HG02571 (cell line): ENCODE results near the gene ZFP42.
"Not testable (repeated sequence)": the region's sequence is repeated elsewhere in the genome, so short reads cannot be mapped to it uniquely, and the experiment has no call there.

Source experiments
- ATAC-seq: cut with Tn5 transposase; IDR thresholded peaks from one replicate; pipeline ENCODE4 v1.9.1; 2021; ENCODE audit warnings: mild to moderate bottlenecking, moderate library complexity; ENCODE audit not compliant: unreplicated experiment

The ZFP42 gene

DNA sequence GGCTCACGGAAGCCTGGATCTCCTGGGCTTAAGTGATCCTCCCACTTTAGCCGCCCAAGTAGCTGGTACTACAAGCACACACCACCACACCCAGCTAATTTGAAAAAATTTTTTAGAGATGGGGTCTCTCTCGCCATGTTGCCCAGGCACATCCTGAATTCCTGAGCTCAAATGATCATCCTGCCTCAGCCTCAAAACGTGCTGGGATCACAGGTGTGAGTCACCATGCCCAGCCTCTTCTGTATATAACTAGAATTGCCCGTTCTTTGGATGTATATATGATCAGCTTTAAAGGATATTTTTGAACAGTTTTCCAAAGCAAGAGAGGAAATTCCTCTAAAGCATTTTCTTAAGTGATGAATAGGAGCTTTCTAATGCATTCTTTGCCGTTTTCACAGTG lies 22.7 kb downstream of the ZFP42 start:
- no peak for ATAC-seq

DNA sequence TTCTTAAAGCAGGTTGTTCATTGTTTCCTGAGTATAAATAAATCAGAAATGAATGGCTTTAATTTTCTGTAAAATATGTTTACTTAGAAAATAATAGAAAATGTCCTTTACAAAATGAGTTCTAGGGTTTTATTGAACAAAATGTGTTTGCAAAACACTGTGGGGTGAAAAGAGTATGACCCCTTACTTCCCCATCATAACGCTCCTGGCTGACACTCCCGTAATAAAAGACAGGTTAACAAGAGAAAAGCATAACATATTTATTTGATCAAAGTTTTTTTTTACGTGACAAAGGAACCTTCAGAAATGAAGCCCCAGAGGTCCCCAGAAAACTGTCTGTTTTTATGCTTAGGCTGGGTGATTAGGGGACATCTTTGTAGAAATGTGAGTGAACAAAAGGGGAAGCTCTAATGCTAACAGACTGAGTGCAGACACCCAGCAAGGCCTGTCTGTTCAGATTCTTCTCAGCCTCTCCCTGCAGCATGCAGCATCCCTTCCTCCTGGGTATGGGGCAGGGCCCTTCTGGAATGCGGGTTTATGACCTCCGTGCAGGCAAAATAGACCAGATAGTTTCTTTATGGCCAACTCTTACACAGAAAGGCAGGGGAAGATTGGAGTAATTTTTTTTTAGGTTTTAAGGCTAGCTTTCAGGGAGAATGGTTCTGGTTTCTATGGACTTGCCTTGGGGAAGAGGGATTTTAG lies 26.1 kb downstream of the ZFP42 start:
- ATAC-seq = no peak

DNA sequence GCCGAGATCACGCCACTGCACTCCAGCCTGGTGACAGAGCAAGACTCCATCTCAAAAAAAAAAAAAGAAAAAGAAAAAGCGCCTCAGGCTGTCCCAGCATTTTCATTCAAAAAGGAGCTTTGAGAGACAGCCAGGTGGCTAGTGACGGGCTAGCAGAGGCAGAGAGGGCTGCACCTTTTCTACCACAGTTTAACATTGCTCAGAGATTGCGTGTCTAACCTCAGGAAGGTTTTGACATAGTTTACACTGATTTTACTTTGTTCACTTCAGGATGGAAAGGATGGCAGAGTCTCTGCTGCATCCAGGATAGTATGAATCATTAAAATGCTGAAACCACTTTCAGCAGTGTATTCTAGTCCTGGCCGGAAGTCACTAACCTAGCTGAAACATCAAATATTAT lies 28.1 kb downstream of the ZFP42 start:
- ATAC-seq = no peak

DNA sequence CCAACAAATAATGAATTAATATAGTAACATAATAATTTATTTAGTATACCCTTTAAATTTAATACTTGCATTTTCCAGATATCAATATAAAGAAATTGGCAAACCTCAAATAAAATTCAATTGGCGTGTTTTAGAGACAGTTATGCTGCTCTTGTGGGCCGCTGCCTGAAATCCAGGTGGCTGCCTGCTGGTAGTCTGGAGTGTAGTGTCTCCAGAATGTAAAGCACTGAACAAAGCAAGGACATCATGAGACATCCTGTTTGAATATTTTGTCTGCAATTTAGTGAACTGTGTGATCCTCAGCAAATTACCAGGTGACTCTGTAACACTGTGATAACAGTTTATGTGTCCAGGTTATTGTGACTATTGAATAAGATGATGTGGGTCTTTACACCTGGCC lies 29.9 kb downstream of the ZFP42 start:
- ATAC-seq = no peak

DNA sequence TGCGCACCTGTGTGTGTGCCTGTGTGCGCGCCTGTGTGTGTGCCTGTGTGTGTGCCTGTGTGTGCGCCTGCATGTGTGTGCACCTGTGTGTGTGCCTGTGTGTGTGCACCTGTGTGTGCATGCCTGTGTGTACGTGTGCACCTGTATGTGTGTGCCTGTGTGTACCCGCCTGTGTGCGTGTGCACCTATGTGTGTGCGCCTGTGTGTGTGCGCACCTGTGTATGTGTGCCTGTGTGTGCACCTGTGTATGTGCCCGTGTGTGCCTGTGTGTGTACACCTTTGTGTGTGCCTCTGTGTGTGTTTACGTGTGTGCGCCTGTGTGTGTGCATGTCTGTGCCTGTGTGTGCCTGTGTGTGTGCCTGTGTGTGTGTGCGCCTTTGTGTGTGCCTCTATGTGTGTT lies 33.5 kb downstream of the ZFP42 start:
- no peak for ATAC-seq

DNA sequence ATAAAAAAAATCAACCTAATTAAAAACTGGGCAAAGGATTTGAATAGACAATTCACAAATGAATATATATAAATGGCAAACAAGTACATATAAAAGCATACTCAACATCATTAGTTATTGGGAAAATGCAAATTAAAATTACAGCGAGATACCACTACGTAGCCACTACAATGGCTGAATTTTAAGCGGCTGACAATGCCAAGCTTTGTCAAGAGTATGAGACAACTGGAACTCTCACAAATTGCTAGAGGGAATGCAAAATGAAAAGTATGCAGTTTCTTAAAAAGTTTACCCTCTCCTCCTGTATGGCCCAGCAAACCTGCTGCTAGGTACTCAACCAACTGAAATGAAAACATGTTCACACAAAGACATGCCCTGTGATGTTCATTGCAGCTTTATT lies 34.8 kb downstream of the ZFP42 start:
- ATAC-seq = no peak

DNA sequence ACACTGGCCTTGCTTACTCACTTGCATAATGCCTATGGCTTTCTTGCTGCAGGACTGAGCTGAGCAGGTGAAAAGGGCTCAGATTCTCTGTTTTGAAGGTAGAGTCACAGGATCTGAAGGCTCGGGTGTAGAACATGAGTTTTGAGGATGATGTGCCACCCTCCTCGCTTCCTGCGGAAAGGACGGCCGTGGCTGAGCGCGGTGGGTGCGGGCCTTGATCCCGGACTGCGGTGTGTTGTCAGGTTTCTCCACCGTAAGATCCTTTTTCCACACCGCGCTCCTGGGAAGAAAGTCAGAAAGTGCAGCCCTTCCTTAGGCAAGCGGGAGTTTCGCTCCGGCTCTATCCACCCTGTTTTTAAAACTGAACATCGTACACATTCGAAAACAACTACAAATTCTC lies 36.2 kb downstream of the ZFP42 start:
- ATAC-seq = no peak

DNA sequence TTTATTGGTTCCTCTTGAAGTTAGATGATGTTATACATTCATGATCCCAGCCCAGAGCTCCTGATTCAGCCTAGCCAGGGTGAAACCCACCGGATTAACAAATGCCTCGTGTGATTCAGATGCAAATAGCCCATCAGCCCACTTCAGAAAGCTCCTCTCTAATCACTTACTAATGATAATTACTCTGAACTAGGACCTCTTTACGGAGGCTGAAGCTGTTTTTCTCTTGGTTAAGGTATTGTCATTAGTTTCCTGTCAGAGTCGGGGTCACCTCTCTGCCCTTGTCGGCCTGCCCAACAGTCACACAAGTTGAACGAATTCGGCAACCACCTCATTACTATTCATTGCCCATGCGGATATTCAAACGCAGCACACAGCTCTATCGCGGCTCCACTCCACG lies 36.6 kb downstream of the ZFP42 start:
- no peak for ATAC-seq

DNA sequence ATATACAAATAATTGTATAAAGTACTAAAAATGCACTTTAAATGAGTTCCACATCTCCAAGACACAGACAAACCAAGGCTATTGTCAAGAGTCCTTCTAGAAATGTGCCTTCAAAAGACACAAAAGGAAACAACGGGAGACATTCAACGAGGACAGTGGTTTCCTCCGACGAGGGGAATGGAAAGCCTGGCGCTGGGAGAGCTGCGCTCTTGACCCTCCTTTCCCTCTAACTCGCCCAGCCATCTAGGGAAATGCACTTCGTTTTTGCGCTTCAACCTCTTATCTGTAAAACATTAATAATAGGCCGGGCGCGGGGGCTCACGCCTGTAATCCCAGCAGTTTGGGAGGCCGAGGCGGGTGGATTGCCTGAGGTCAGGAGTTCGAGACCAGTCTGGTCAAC lies 37.0 kb downstream of the ZFP42 start:
- no peak for ATAC-seq

DNA sequence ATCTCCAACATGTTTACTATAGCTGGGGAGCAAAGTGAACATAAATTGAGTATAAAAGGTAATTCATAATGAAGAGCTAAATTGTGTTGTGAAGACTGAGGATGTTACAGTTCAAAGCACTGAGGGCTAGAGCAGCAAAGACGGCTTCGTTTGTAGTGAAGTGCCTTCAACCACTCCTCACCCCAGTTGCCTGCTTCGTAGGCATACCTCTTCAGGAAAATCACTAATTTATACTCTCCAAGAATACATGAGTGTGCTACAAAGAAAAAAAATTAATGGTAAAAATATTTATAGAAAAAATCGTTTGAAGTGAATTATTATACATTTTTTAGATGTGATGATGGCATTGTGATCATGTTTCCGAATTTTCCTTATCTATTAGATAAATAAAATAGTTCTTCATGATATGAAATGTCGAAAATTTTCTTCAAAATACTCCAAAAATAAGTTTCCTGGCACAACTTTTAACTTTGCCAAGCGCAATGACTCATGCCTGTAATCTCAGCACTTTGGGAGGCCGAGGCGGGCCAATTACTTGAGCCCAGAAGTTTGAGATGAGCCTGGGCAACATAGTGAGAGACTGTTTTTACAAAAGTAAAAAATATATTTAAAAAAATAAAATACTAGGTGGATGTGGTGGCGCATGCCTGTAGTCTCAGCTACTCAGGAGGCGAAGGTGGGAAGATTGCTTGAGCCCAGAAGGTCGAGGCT lies 41.6 kb downstream of the ZFP42 start:
- ATAC-seq = no peak

DNA sequence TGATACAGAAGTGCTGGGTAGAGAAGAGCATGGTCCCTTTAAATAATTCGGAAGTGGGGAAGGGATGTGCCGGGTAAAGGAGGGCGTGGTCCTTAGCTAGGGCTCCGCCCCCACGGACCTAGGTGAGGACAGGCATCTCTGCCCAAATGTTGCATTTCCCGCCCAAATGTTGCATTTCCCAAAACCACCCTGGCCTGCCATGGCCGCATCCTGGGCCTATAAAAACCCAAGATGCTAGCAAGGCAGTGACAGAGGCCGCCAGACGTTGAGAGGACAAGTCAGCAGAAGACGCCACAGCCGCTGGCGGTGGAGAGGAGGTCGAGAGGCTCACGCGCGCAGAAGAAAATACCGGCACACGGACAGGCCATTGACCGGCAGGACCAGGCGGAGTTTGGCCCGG lies 46.1 kb downstream of the ZFP42 start:
- ATAC-seq = no peak

DNA sequence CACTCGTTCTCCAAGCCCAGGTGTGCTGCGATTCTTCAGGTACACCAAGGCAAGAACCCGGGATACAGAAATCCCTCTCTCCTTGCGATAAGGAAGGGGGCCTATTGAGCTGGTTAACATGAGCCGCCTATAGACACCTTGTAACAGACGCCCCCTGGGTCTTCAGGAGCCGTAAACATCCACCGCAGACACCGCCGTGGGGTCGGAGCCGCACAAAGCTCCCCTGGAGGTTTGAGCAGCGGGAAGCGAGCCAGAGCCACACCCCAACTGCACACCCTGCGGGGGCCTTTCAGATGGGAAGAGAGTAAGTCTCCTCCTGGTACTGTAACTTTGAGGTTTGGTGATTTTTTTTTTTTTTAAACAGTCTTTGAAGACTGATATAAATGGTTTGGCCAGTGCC lies 46.6 kb downstream of the ZFP42 start:
- no peak for ATAC-seq

DNA sequence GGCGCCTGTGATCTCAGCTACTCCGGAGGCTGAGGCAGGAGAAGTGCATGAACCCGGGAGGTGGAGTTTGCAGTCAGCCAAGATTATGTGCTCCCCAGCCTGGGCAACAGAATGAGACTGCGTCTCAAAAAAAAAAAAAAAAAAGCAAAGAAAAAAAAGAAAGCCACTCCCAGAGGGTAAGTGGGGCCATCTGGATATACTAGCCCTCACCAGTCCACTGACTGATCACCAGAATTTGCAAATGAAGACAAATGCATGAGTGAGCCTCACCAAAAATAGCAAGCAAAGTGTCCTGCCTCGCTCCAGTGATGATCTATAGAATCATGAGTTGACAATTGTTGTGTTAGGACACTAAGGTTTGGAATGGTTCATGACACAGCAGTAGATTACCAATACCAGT lies 47.6 kb downstream of the ZFP42 start:
- no peak for ATAC-seq

DNA sequence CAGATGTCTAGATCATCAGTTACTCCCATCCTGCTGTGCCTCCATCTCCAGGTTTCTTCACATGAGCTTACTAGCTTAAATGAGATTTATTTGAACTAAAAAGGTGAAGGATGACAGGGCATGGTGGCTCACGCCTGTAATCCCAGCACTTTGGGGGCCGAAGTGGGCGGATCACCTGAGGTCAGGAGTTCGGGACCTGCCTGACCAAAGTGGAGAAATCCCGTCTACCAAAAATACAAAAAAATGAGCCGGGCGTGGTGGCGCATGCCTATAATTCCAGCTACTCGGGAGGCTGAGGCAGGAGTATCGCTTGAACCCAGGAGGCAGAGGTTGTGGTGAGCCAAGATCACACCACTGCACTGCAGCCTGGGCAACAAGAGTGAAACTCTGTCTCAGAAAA lies 49.9 kb downstream of the ZFP42 start:
- ATAC-seq = not testable (repeated sequence)

DNA sequence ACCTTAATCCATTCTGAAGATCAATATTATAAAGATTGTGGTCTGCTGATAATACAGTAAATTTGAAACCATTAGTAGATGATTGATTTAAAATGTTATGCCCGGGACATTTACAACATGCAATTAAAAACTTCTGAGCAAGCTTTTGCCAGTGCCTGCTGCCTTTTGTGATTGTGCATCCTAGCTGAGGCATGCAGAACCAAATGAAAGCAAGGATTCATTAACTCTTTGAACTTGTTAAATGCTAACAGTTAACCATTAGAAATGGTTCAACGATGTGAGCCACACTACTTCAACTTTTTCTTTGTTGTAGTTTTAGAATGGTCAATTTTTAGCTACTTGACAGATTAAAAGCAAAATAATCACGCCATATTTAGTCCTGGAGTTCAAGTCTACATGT lies 51.1 kb downstream of the ZFP42 start:
- ATAC-seq = no peak

DNA sequence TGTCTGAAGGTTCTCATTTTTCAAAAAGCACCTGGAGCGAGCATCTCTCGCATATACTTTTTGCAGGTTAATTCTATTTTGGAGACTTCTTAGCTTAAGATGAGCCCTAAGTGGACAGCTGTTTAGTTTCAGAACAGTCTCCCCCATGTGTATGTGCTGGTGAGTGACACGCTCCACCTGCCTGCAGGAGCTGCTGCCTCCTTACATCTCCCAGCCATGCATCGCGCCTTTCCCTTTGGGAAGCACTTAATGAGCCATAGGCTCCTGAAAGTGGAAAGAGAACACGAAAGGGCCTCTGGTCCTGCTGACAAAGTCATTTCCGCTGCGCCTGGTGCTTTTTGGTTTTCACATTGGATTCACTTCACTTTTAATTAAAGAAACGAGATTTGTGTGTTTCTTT lies 57.7 kb downstream of the ZFP42 start:
- ATAC-seq = no peak
